VCaP (cell line): ENCODE measurements around the gene EFCAB11.

ENCODE experiments used
- H3K27ac ChIP-seq: fragments of 450-650 bp; 2 replicates; pipeline ENCODE4 v1.5.1; 2017
- CTCF ChIP-seq: fragments of 450-650 bp; conservative IDR thresholded peaks from 2 replicates; pipeline ENCODE4 v1.5.1; 2017; ENCODE audit warnings: mild to moderate bottlenecking, moderate library complexity

The EFCAB11 gene

GRCh38 chr14:89910691-89911009 is 43.9 kb downstream of the EFCAB11 start:
- no peak for TF ChIP-seq CTCF
- peak overlapping the region; percentile 93 for H3K27ac ChIP-seq

DNA sequence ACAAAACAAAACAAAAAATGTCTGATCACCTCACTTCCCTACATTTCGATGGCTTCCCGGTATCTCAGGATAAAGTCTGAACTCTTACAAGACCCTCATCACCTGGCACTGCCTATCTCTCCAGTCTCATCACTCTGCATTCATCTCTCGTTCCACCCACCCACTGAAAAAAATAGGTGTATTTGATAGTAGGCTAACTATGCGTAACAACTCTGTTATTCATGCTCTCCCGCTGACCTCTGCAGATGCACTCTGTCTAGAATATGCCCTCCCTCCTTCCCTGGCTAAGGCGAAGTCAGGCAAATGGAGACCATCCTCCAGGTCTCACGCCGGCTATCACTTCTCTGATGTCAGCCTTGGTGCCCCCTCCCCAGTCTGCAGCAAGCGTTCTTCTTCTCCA is 44.9 kb downstream of the EFCAB11 start:
- no peak for TF ChIP-seq CTCF
- peak overlapping the region; percentile 93 for H3K27ac ChIP-seq

DNA sequence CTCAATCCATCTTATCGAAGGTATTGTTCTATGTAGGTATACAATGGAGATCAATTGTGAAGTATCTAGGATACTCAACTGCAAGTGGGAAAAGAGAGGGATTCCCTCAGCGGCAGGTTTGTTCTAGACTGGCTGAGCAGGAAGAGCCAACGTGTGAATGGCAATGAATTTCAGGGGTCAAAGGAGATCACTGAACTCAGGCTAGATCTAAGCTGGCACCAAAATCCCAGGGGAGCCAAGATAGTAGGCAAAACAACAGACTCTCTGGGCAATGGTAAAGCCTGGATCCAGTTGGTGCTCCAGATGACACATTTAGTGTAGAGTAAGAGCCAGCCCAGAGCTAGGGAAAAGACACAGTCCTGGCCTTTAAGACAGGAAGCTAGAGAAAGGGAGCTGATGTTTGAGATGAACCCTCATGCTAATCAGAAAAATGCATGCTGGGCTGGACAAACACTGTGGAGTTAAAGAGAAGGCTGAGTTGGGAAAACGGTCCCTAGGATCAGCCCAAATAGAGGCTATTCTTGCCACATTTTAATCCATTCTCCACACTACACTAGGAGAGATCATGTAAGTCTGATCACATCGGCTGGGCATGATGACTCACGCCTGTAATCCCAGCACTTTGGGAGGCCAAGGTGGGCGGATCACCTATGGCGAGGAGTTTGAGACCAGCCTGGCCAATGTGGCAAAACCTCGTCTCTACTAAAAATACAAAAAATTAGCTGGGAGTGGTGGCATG is 45.6 kb downstream of the EFCAB11 start:
- peak overlapping the region; percentile 93 for H3K27ac ChIP-seq
- TF ChIP-seq CTCF: no peak

DNA sequence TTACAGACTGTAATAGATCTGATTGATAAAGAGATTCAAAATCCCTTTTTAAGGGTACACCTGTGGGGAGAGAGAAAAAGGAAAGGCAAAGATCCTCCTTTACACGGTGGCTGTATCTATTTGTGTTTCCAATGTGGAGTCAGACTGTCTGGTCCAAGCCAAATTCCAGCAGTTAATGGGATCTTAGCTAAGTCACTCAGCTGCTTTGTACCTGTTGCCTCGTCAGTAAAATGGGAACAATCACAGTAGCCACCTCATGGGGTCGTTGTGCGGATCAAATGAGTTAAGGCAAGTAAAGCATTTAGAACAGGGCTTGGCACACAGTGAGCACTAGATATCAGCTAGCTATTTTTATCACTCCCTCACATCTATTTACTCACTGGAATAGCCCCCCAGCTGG is 46.9 kb downstream of the EFCAB11 start:
- peak overlapping the region; percentile 5; the same call in 1 of the 2 replicates for H3K27ac ChIP-seq
- no peak for TF ChIP-seq CTCF

- no peak for TF ChIP-seq CTCF
- H3K27ac ChIP-seq: peak overlapping the region; percentile 89; the same call in 1 of the 2 replicates
These were observed 48.5 kb downstream of the EFCAB11 start for GRCh38 chr14:89906000-89906399.

GRCh38 chr14:89903340-89903952 is 51.1 kb downstream of the EFCAB11 start:
- H3K27ac ChIP-seq: peak overlapping the region; percentile 89
- no peak for TF ChIP-seq CTCF

DNA sequence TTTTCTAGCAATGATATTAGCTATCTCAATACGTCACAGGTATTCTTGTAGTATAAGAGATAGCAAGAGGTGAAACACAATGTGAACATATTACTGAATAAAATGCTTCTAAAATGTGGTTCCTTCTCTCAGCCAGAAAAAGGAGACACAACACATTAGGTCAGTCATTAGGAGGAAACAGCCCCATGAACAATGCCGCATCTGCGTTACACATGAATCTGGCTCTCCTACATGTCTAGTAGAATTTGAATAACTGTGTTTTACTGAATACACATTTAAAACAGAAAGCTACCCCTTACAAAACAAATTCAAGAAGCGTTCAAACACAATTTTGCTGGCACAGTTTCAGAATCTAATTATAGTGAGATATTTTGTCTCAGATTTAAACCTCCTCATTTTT is 51.6 kb downstream of the EFCAB11 start:
- TF ChIP-seq CTCF: no peak
- H3K27ac ChIP-seq: peak overlapping the region; percentile 89
